Measurements from ENCODE around the gene AIP. TPM values are rescaled to one million over a fixed set of nuclear protein-coding genes. Genes with fewer than 3 reads are reported as not detected.

The AIP gene
- total and polyA plus RNA-seq, 9 of the 15 experiments (the other 6 are each of a cell fraction or from before 2014, with no cell fraction given): 5.2 to 92.5 (median 52.7) TPM

- TF ChIP-seq CHD4 (IDR thresholded peaks at IDR 0.05; ENCODE audit: insufficient read depth, insufficient replicate concordance, low read depth, low read length, poor library complexity, severe bottlenecking) (no peak), PRDM10 (IDR thresholded peaks at IDR 0.05; ENCODE audit: partially characterized antibody) (peak; percentile 9), XRCC4 (IDR thresholded peaks at IDR 0.05; ENCODE audit: extremely low read depth, insufficient read depth, insufficient read length) (no peak), ZNF318 (IDR thresholded peaks at IDR 0.05; ENCODE audit: borderline replicate concordance in 1 of 2, low read depth in 1 of 2) (no peak), NUFIP1 (IDR thresholded peaks at IDR 0.05; ENCODE audit: partially characterized antibody) (no peak), USF2 (CRISPR knock-in tag; IDR thresholded peaks at IDR 0.05) (no peak), ZNF57 (CRISPR knock-in tag; IDR thresholded peaks at IDR 0.05) (0 out of 2 replicates have a peak, but pooled peaks have one; percentile 21), ZNF175 (CRISPR knock-in tag; IDR thresholded peaks at IDR 0.05; ENCODE audit: low read depth) (0 out of 2 replicates have a peak, but pooled peaks have one; percentile 35), ZNF354B (CRISPR knock-in tag; IDR thresholded peaks at IDR 0.05) (no peak), NELFE (IDR thresholded peaks at IDR 0.05; ENCODE audit: insufficient read depth, insufficient read length) (no peak), PHTF2 (CRISPR knock-in tag; IDR thresholded peaks at IDR 0.05) (no peak)
Observed at GRCh38 chr11:67463680-67464410, 19.0 kb upstream of the AIP start (continued).

Data from K562 (cell line).